ENCODE data around the gene FCHSD2. TPM values are rescaled to one million over a fixed set of nuclear protein-coding genes. Genes with fewer than 3 reads are reported as not detected.

The FCHSD2 gene
- total RNA-seq, 1 experiment from 2014 or later = 7.1 TPM

- Histone ChIP-seq H3K9ac (ENCODE audit: low read length) (no peak overlapping the region), H3K9me2 (replicated peaks; ENCODE audit: low read length) (no peaks in the 10 kb centered on the region), H3K4me1 (ENCODE audit: insufficient read depth, low read length) (no peaks in the 10 kb centered on the region), H3K4me3 (ENCODE audit: low read length) (no peak overlapping the region), H3K27me3 (ENCODE audit: low read length) (no peaks in the 10 kb centered on the region), H3K27ac (ENCODE audit: low read length) (no peak overlapping the region), H3K9me3 (ENCODE audit: low read length) (no peaks in the 10 kb centered on the region), H2AFZ (ENCODE audit: low read length) (no peak overlapping the region), H4K20me1 (ENCODE audit: low read length) (no peaks in the 10 kb centered on the region), H3F3A (ENCODE audit: low read length, unreplicated experiment) (no peaks in the 10 kb centered on the region), H3K36me3 (ENCODE audit: low read depth, low read length) (no peaks in the 10 kb centered on the region), H3K79me2 (ENCODE audit: low read length) (no peaks in the 10 kb centered on the region), H3K4me2 (ENCODE audit: low read length) (no peak overlapping the region)
- BruUV-seq (replicated peaks) = no TSS peak
- TF ChIP-seq EZH2phosphoT487 (IDR thresholded peaks at IDR 0.05; ENCODE audit: borderline replicate concordance, low read length) = no peak
- TF ChIP-seq, protein P1, sequence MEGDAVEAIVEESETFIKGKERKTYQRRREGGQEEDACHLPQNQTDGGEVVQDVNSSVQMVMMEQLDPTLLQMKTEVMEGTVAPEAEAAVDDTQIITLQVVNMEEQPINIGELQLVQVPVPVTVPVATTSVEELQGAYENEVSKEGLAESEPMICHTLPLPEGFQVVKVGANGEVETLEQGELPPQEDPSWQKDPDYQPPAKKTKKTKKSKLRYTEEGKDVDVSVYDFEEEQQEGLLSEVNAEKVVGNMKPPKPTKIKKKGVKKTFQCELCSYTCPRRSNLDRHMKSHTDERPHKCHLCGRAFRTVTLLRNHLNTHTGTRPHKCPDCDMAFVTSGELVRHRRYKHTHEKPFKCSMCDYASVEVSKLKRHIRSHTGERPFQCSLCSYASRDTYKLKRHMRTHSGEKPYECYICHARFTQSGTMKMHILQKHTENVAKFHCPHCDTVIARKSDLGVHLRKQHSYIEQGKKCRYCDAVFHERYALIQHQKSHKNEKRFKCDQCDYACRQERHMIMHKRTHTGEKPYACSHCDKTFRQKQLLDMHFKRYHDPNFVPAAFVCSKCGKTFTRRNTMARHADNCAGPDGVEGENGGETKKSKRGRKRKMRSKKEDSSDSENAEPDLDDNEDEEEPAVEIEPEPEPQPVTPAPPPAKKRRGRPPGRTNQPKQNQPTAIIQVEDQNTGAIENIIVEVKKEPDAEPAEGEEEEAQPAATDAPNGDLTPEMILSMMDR (conservative IDR thresholded peaks at IDR 0.05; ENCODE audit: low read depth, low read length) = no peak
- ChIA-PET CTCF (interaction anchor here (0.6 kb wide), 1 partner anchor 81 kb away, joined by 4 read pairs; no protein-coding TSS in a partner anchor), POLR2A (ENCODE audit: unreplicated experiment) (interaction anchor here (0.6 kb wide), 1 partner anchor 37 kb away, joined by 14 read pairs; no protein-coding TSS in a partner anchor)
- intact Hi-C loops (cut with micrococcal nuclease) = no loop called here
- no peak for ATAC-seq
- DNase-seq = no peak
Observed at GRCh38 chr11:73095613-73096012, 46.5 kb downstream of the FCHSD2 start.

DNA sequence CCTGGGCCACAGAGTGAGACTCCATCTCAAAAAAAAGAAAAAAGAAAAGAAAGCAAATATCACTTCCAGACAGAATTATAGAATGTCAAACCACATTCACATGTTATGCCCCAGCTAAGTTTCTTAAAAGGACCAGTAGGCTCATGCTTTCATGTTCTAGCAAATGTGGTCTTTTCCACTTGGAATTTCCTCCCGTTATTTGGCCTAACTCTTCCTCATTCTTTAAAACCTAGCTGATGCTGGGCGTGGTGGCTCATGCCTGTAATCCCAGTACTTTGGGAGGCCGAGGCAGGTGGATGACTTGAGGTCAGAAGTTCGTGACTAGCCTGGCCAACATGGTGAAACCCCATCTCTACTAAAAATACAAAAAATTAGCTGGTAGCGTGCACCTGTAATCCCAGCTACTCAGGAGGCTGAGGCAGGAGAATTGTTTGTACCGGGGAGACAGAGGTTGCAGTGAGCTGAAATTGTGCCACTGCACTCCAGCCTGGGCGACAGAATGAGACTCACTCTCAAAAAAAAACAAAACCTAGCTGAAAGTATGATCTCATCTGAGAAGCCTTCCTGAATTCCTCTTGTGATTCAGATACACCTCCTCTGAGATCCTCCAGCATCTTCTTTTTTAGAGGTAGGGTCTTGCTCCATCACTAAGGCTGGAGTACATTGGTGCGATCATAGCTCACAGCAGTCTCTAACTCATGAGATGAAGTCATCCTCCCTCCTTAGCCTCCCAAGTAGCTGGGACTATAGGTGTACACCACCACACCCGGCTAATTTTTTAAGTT, 50.4 kb downstream of the FCHSD2 start:
- H3K36me3 ChIP-seq (ENCODE audit: low read depth, low read length) = no peaks in the 10 kb centered on the region
- no peak overlapping the region for H3K4me2 ChIP-seq (ENCODE audit: low read length)
- DNase-seq (no peak), ATAC-seq (no peak)
- H3K9ac ChIP-seq (ENCODE audit: low read length) = no peak overlapping the region
- intact Hi-C loops (cut with micrococcal nuclease) = no loop called here
- H3K4me1 ChIP-seq (ENCODE audit: insufficient read depth, low read length) = no peaks in the 10 kb centered on the region
- H3K9me2 ChIP-seq (replicated peaks; ENCODE audit: low read length) = no peaks in the 10 kb centered on the region
- no peak overlapping the region for H3K27ac ChIP-seq (ENCODE audit: low read length)
- no peaks in the 10 kb centered on the region for H3K9me3 ChIP-seq (ENCODE audit: low read length)
- no TSS peak for BruUV-seq (replicated peaks)
- H3K79me2 ChIP-seq (ENCODE audit: low read length) = no peaks in the 10 kb centered on the region
- POLR2A ChIA-PET (ENCODE audit: unreplicated experiment) = no interaction called here
- H2AFZ ChIP-seq (ENCODE audit: low read length) = no peak overlapping the region
- TF ChIP-seq, protein P1 (conservative IDR thresholded peaks at IDR 0.05; ENCODE audit: low read depth, low read length) = no peak
- TF ChIP-seq EZH2 (IDR thresholded peaks at IDR 0.05; ENCODE audit: low read length, unreplicated experiment) (no peak), EZH2phosphoT487 (IDR thresholded peaks at IDR 0.05; ENCODE audit: borderline replicate concordance, low read length) (no peak)
- no peaks in the 10 kb centered on the region for H3K27me3 ChIP-seq (ENCODE audit: low read length)
- CTCF ChIA-PET = no interaction called here
- H4K20me1 ChIP-seq (ENCODE audit: low read length) = no peaks in the 10 kb centered on the region
- no peaks in the 10 kb centered on the region for H3F3A ChIP-seq (ENCODE audit: low read length, unreplicated experiment)
- H3K4me3 ChIP-seq (ENCODE audit: low read length) = no peak overlapping the region

DNA sequence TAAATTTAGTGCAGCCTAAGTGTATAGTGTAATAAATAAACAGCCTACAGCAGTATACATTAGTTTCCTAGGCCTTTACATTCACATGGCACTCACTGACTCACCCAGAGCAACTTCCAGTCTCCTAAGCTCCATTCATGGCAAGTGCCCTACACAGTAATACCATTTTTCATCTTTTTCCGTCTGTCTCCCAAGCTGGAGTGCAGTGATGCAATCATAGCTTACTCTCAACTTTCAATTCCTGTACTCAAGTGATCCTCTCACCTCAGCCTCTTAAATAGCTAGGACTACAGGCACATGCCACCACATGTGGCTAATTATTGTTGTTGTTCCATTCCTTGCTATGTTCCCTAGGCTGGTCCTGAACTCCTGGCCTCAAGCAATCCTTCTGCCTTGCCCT, 54.4 kb downstream of the FCHSD2 start:
- BruUV-seq (replicated peaks) = no TSS peak
- no peak overlapping the region for H3K27ac ChIP-seq (ENCODE audit: low read length)
- intact Hi-C loops (cut with micrococcal nuclease) = no loop called here
- H3K4me2 ChIP-seq (ENCODE audit: low read length) = no peak overlapping the region
- H3K9ac ChIP-seq (ENCODE audit: low read length) = no peak overlapping the region
- H3K4me1 ChIP-seq (ENCODE audit: insufficient read depth, low read length) = no peaks in the 10 kb centered on the region
- H3K9me3 ChIP-seq (ENCODE audit: low read length) = no peaks in the 10 kb centered on the region
- no peaks in the 10 kb centered on the region for H4K20me1 ChIP-seq (ENCODE audit: low read length)
- no peak for ATAC-seq
- DNase-seq = no peak
- 0 out of 2 replicates have a peak, but pooled peaks cover 2% of the 10 kb centered on the region for H3K36me3 ChIP-seq (ENCODE audit: low read depth, low read length)
- TF ChIP-seq EZH2phosphoT487 (IDR thresholded peaks at IDR 0.05; ENCODE audit: borderline replicate concordance, low read length) (no peak), EZH2 (IDR thresholded peaks at IDR 0.05; ENCODE audit: low read length, unreplicated experiment) (no peak)
- TF ChIP-seq, protein P1 (conservative IDR thresholded peaks at IDR 0.05; ENCODE audit: low read depth, low read length) = no peak
- H3K27me3 ChIP-seq (ENCODE audit: low read length) = no peaks in the 10 kb centered on the region
- ChIA-PET POLR2A (ENCODE audit: unreplicated experiment) (no interaction called here), CTCF (no interaction called here)
- no peaks in the 10 kb centered on the region for H3F3A ChIP-seq (ENCODE audit: low read length, unreplicated experiment)
- H3K79me2 ChIP-seq (ENCODE audit: low read length) = no peaks in the 10 kb centered on the region
- no peaks in the 10 kb centered on the region for H3K9me2 ChIP-seq (replicated peaks; ENCODE audit: low read length)
- no peak overlapping the region for H2AFZ ChIP-seq (ENCODE audit: low read length)
- H3K4me3 ChIP-seq (ENCODE audit: low read length) = no peak overlapping the region
